ENCODE results near the gene ACKR1. TPM values are rescaled to one million over a fixed set of nuclear protein-coding genes. Genes with fewer than 3 reads are reported as not detected.

Gene ACKR1
- polyA plus RNA-seq, 3 donors from 2014 or later, result not detected

- DNase-seq, result peak; percentile 5 to 24 (median 10)
- H3K27me3 Mint-ChIP-seq (ENCODE audit: low read depth in 3 of 3), result peaks cover 4 to 26% (median 17%) of the 10 kb centered on the region in 3 donors
- no peaks in the 10 kb centered on the region for H3K36me3 Mint-ChIP-seq
- H3K9me3 Mint-ChIP-seq, result no peaks in the 10 kb centered on the region
- H3K4me1 Mint-ChIP-seq, result no peaks in the 10 kb centered on the region
- H3K27ac Mint-ChIP-seq, result no peak overlapping the region
- H3K4me3 Mint-ChIP-seq, result no peak overlapping the region
Observed at GRCh38 chr1:159177272-159177907, 27.3 kb upstream of the ACKR1 start.

DNA sequence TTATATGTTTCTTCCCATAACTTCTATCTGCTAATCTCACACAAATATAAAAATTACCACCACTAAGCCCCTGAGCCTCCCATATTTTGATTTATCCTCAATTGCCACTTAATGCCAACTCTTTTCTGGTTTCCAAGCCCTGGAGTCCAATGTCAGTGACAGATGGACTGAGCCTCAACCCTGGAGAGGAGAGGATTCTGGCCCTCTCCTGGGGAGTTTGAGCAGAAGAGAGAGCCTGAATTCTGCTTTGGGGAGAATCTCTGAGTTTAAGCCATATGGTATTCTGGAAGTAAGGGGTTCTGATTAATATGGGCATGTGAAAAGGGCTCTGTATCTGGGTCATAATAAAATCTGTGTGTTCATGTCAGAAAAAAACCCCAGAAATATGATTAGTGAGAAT lies 24.8 kb upstream of the ACKR1 start:
- H3K27me3 Mint-ChIP-seq (ENCODE audit: low read depth in 3 of 3), result peaks cover 3 to 14% (median 11%) of the 10 kb centered on the region in 3 donors
- no peaks in the 10 kb centered on the region for H3K4me1 Mint-ChIP-seq
- no peak overlapping the region for H3K4me3 Mint-ChIP-seq

DNA sequence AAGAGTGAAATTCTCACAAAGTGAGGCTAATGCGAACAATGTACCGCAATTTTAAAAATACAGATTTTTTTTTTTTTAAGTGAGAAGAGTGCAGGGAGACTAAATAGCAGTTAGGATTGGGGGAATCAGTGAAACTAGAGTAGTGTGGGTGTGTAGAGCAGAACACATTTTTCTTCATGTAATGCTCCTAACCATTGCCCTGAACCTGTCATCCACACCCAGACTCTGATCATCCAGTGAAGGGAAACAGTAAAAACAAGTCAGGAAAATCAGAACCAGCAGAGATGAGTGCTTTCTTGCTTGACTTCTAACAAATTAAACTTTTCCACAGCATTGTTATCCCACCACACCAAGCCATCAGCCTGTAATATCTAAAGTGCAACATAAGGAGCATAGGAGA lies 24.2 kb upstream of the ACKR1 start:
- Mint-ChIP-seq H3K4me3 (no peak overlapping the region), H3K27ac (no peak overlapping the region), H3K27me3 (ENCODE audit: low read depth in 3 of 3) (peaks cover 3 to 14% (median 9%) of the 10 kb centered on the region in 3 donors), H3K9me3 (no peaks in the 10 kb centered on the region), H3K4me1 (no peaks in the 10 kb centered on the region), H3K36me3 (no peaks in the 10 kb centered on the region)
- DNase-seq, result no peak

More for the DNA sequence above, 24.8 kb upstream of the ACKR1 start:
- no peaks in the 10 kb centered on the region for H3K36me3 Mint-ChIP-seq
- DNase-seq, result no peak
- no peaks in the 10 kb centered on the region for H3K9me3 Mint-ChIP-seq
- H3K27ac Mint-ChIP-seq, result no peak overlapping the region

DNA sequence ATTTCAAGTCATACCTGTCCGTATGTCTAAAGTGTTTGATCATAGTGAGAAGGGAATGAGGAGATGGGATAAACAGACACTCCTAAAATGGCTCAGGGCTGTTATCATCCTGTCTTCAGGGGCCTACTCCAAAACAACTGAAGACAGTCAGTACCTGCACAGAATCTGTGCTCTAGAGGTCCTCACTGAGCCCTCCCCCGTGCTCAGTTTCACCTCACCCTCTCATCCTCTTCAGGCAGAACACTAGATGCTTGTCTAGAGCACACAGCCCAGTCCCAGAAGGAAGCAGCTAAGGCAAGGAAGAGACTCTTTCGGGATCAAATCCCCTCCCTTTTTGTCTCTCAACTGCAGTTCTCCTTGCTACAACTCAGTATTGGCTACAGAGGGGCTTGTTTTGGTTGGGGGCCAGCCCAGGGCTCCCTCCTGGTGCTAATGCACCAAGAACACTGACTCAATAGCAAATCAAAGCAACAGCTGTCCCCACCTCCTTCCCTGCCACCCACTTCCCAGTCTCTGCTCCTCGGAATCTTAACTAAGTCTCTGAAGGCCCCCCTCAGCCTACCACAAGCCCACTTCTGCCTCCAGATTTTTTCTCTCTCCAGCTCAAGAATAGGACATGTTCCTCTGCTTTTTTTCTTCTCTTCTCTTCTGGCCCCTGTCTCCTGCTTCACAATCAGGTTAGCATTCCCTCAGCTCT lies 23.2 kb upstream of the ACKR1 start:
- Mint-ChIP-seq H3K27ac (no peak overlapping the region), H3K4me1 (no peaks in the 10 kb centered on the region), H3K36me3 (no peaks in the 10 kb centered on the region), H3K27me3 (ENCODE audit: low read depth in 3 of 3) (peaks cover 3 to 14% (median 9%) of the 10 kb centered on the region in 3 donors), H3K4me3 (no peak overlapping the region), H3K9me3 (no peaks in the 10 kb centered on the region)
- DNase-seq, result no peak

- no peak overlapping the region for H3K27ac Mint-ChIP-seq
- no peaks in the 10 kb centered on the region for H3K9me3 Mint-ChIP-seq
- peaks cover 5 to 30% (median 14%) of the 10 kb centered on the region in 3 donors for H3K27me3 Mint-ChIP-seq (ENCODE audit: low read depth in 3 of 3)
- no peak overlapping the region for H3K4me3 Mint-ChIP-seq
- H3K4me1 Mint-ChIP-seq, result no peaks in the 10 kb centered on the region
- no peaks in the 10 kb centered on the region for H3K36me3 Mint-ChIP-seq
- DNase-seq, result no peak
Observed at GRCh38 chr1:159184201-159184600, 20.5 kb upstream of the ACKR1 start.

DNA sequence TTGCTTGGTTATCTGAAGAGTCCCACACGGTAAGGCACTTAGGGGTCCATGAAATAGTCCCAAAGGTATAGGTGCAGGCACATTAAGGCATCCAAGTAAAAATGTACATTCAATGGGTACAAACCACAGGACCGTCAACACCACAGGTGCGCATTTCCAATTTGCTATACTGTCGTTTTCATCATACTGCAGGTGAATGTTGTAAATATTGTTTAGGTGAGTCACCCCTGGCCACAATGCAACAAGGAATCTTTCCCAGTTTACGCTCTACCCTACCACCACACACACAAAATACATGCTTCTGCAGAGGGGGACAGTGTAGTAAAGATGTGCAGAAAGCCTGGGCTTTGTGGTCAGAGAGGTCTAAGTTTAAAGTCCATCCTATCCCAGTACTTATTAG lies 19.6 kb upstream of the ACKR1 start:
- Mint-ChIP-seq H3K36me3 (no peaks in the 10 kb centered on the region), H3K27ac (no peak overlapping the region), H3K4me3 (no peak overlapping the region), H3K27me3 (ENCODE audit: low read depth in 3 of 3) (peaks cover 7 to 29% (median 16%) of the 10 kb centered on the region in 3 donors), H3K4me1 (no peaks in the 10 kb centered on the region), H3K9me3 (no peaks in the 10 kb centered on the region)
- no peak for DNase-seq

- Mint-ChIP-seq H3K9me3 (no peaks in the 10 kb centered on the region), H3K4me3 (no peak overlapping the region), H3K36me3 (no peaks in the 10 kb centered on the region), H3K27ac (no peak overlapping the region), H3K4me1 (no peaks in the 10 kb centered on the region), H3K27me3 (ENCODE audit: low read depth in 3 of 3) (peaks cover 8 to 22% (median 18%) of the 10 kb centered on the region in 3 donors)
- DNase-seq, result no peak
Observed at GRCh38 chr1:159187033-159187432, 17.6 kb upstream of the ACKR1 start.

DNA sequence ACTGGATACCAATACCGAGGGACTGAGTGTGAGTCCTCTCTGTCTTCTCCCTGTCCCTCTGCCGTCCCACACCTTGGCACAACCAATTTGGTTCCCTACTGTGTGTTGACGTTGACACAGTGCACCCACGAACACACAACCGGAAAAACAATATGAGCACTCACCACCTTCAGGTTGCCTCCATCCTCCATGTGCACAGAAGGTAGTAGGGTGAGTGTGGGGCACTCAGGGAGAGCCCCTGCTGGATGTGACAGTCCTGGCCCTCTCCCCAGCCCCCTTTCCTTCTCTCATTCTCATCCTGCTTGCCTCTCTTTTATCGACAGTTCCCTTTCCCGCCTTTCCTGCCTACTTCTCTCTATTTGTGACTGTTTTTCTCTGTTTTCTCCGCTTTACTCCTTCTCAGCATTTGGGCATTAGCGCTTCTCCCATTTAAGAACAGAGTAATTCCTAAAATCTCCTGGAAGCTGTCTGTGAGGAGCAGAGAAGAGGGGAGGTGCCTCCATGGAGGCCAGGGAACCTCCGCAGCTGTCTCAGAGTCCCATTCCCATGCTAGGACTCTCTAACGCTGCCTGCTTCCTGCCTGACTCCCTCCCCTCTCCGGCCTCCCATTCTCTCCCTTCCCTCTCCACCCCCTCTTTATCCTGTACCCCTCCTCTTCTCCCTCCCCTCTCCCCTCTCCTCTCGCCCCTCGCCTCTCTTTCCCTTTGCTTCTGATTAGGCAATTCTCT lies 16.9 kb upstream of the ACKR1 start:
- Mint-ChIP-seq H3K9me3 (no peaks in the 10 kb centered on the region), H3K4me3 (no peak overlapping the region), H3K27me3 (ENCODE audit: low read depth in 3 of 3) (peaks cover 8 to 26% (median 17%) of the 10 kb centered on the region in 3 donors), H3K4me1 (no peaks in the 10 kb centered on the region), H3K36me3 (no peaks in the 10 kb centered on the region), H3K27ac (no peak overlapping the region)
- DNase-seq, result no peak

DNA sequence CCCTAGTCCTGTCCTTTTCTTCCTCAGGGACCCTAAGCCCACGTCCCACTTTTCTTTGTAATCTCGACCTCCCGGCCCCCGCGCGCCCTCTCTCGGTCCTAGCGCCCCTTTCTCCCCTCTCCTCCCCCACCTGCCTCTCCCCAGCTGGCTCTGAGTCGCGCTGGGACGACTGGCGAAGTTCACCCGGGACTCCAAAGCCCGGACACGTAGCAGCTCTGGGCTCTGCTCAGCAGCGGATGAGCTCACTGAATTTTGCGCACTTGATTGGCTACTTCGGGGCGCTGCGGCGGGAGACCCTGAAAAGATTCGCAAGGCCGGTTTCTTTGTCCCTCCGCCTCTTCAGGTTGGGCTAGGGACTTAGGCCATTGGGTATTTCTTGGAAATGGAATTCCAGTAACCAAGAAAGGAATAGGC lies 16.3 kb upstream of the ACKR1 start:
- no peak overlapping the region for H3K27ac Mint-ChIP-seq
- H3K4me3 Mint-ChIP-seq, result no peak overlapping the region
- H3K27me3 Mint-ChIP-seq (ENCODE audit: low read depth in 3 of 3), result peaks cover 8 to 24% (median 14%) of the 10 kb centered on the region in 3 donors
- H3K9me3 Mint-ChIP-seq, result no peaks in the 10 kb centered on the region
- no peaks in the 10 kb centered on the region for H3K36me3 Mint-ChIP-seq
- H3K4me1 Mint-ChIP-seq, result no peaks in the 10 kb centered on the region
- DNase-seq, result no peak

- DNase-seq, result no peak
- Mint-ChIP-seq H3K27ac (no peak overlapping the region), H3K9me3 (no peaks in the 10 kb centered on the region), H3K36me3 (no peaks in the 10 kb centered on the region), H3K27me3 (ENCODE audit: low read depth in 3 of 3) (peaks cover 8 to 22% (median 14%) of the 10 kb centered on the region in 3 donors), H3K4me1 (no peaks in the 10 kb centered on the region), H3K4me3 (no peak overlapping the region)
Observed at GRCh38 chr1:159190441-159190840, 14.2 kb upstream of the ACKR1 start.

DNA sequence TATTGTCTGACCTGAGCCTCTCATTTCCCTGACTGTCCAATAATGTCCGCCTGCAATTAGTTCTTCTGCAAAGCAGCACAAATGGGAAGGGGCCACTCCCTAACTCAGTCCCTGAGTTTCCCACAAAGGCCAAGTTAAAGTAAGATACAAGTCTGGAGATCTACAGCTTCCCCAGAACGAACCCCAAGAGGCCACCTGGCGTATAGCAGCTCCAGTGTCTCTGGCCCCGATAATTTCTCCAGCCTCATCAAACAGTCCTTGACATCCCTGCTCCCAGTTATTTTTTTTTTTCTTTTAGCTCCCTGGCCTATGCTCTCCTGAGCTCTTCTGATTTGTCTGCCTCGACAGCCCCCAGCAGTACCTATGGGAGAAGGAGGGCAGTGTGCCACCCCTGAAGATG lies 8.1 kb upstream of the ACKR1 start:
- Mint-ChIP-seq H3K4me3 (no peak overlapping the region), H3K4me1 (peaks cover 4 to 6% of the 10 kb centered on the region in 2 donors), H3K9me3 (no peaks in the 10 kb centered on the region), H3K27ac (no peak overlapping the region), H3K36me3 (no peaks in the 10 kb centered on the region), H3K27me3 (ENCODE audit: low read depth in 3 of 3) (peaks cover 2 to 13% (median 4%) of the 10 kb centered on the region in 3 donors)
- no peak for DNase-seq

- no peak overlapping the region for H3K27ac Mint-ChIP-seq
- DNase-seq, result peak in 2 of 3 donors; percentile 7 to 21
Observed at GRCh38 chr1:159197561-159198557, 6.8 kb upstream of the ACKR1 start.

GRCh38 chr1:159199901-159200300 lies 4.8 kb upstream of the ACKR1 start:
- Mint-ChIP-seq H3K4me3 (no peak overlapping the region), H3K4me1 (peaks cover 4 to 6% of the 10 kb centered on the region in 2 donors), H3K27me3 (ENCODE audit: low read depth in 3 of 3) (peaks cover 5 to 24% (median 6%) of the 10 kb centered on the region in 3 donors), H3K36me3 (no peaks in the 10 kb centered on the region), H3K27ac (no peak overlapping the region), H3K9me3 (no peaks in the 10 kb centered on the region)
- DNase-seq, result no peak

More at GRCh38 chr1:159197561-159198557, 6.8 kb upstream of the ACKR1 start:
- Mint-ChIP-seq H3K36me3 (no peaks in the 10 kb centered on the region), H3K4me3 (no peak overlapping the region), H3K27me3 (ENCODE audit: low read depth in 3 of 3) (peaks cover 2 to 14% (median 4%) of the 10 kb centered on the region in 3 donors), H3K4me1 (peaks cover 4 to 6% of the 10 kb centered on the region in 2 donors), H3K9me3 (no peaks in the 10 kb centered on the region)

All from immature natural killer cell (primary cell).